Lower leg skin (tissue), 3 donors: Measurements from ENCODE around the gene CFD.

ENCODE experiments used
- CTCF ChIP-seq, 3 donors: fragments of 450-650 bp; IDR thresholded peaks; one replicate each; pipeline ENCODE4 v1.5.1; 2016; ENCODE audit warnings: antibody characterized with exemption in 3 of 3, mild to moderate bottlenecking in 3 of 3, moderate library complexity in 2 of 3
- POLR2A ChIP-seq, 2 donors: fragments of 450-650 bp; IDR thresholded peaks; one replicate each; pipeline ENCODE4 v1.6.1; 2016 to 2017; ENCODE audit warnings: antibody characterized with exemption in 2 of 2, mild to moderate bottlenecking in 1 of 2, moderate library complexity in 1 of 2

- TF ChIP-seq CTCF (IDR thresholded peaks at IDR 0.05) (no peak), POLR2A (IDR thresholded peaks at IDR 0.05) (no peak)
Observed at GRCh38 chr19:907183-907853, 47.9 kb downstream of the CFD start.
